Measurements from ENCODE around the gene PAX7.

PAX7 gene

GRCh38 chr1:18592368-18592767 is 38.3 kb upstream of the PAX7 start:
- no peak overlapping the region for H3K27ac ChIP-seq
- DNase-seq (ENCODE audit: low spot score), result no peak
- CTCF ChIA-PET, result interaction anchor here (0.6 kb wide), 1 partner anchor 124 kb away, joined by 3 read pairs; no protein-coding TSS in a partner anchor
- no peak for TF ChIP-seq CTCF (conservative IDR thresholded peaks at IDR 0.05; ENCODE audit: low read depth)
- POLR2A ChIA-PET (ENCODE audit: low non-redundant PET), result no interaction called here

GRCh38 chr1:18597160-18598042 is 33.2 kb upstream of the PAX7 start:
- CTCF ChIA-PET, result interaction anchor here (0.6 to 3.7 kb wide), 39 partner anchors 9 to 648 kb away, joined by 3 to 80 read pairs (median 4); no protein-coding TSS in a partner anchor
- H3K27ac ChIP-seq, result no peak overlapping the region
- POLR2A ChIA-PET (ENCODE audit: low non-redundant PET), result no interaction called here
- peak; percentile 60 for DNase-seq (ENCODE audit: low spot score)
- peak; percentile 98 for TF ChIP-seq CTCF (conservative IDR thresholded peaks at IDR 0.05; ENCODE audit: low read depth)

- TF ChIP-seq CTCF (conservative IDR thresholded peaks at IDR 0.05; ENCODE audit: low read depth), result no peak
- no peak overlapping the region for H3K27ac ChIP-seq
- POLR2A ChIA-PET (ENCODE audit: low non-redundant PET), result no interaction called here
- no peak for DNase-seq (ENCODE audit: low spot score)
- CTCF ChIA-PET, result interaction anchor here (3.2 to 3.7 kb wide), 3 partner anchors 84 to 276 kb away, joined by 26 to 80 read pairs (median 75); no protein-coding TSS in a partner anchor
Observed at GRCh38 chr1:18599086-18599485, 31.6 kb upstream of the PAX7 start.

- POLR2A ChIA-PET (ENCODE audit: low non-redundant PET), result no interaction called here
- CTCF ChIA-PET, result interaction anchor here (0.7 to 3.7 kb wide), 4 partner anchors 14 to 894 kb away, joined by 3 to 80 read pairs (median 3); no protein-coding TSS in a partner anchor
Observed at GRCh38 chr1:18599704-18600103, 30.9 kb upstream of the PAX7 start.

GRCh38 chr1:18602533-18603211 is 28.0 kb upstream of the PAX7 start:
- H3K27ac ChIP-seq, result no peak overlapping the region
- DNase-seq (ENCODE audit: low spot score), result no peak
- POLR2A ChIA-PET (ENCODE audit: low non-redundant PET), result no interaction called here
- CTCF ChIA-PET, result no interaction called here
- no peak for TF ChIP-seq CTCF (conservative IDR thresholded peaks at IDR 0.05; ENCODE audit: low read depth)

More at GRCh38 chr1:18599704-18600103, 30.9 kb upstream of the PAX7 start:
- no peak for TF ChIP-seq CTCF (conservative IDR thresholded peaks at IDR 0.05; ENCODE audit: low read depth)
- no peak overlapping the region for H3K27ac ChIP-seq
- DNase-seq (ENCODE audit: low spot score), result no peak

GRCh38 chr1:18603212-18603852 is 27.3 kb upstream of the PAX7 start:
- CTCF ChIA-PET, result interaction anchor here (1.5 kb wide), 1 partner anchor 217 kb away, joined by 5 read pairs; no protein-coding TSS in a partner anchor
- POLR2A ChIA-PET (ENCODE audit: low non-redundant PET), result no interaction called here

More at GRCh38 chr1:18603212-18603852, 27.3 kb upstream of the PAX7 start:
- H3K27ac ChIP-seq, result no peak overlapping the region
- no peak for TF ChIP-seq CTCF (conservative IDR thresholded peaks at IDR 0.05; ENCODE audit: low read depth)
- DNase-seq (ENCODE audit: low spot score), result no peak

All from RWPE1 (cell line).